ENCODE results near the gene SLC2A13.
A peak's percentile ranks its signal among the peaks of the same experiment; 100 is the strongest.
"Not testable (repeated sequence)": the region's sequence is repeated elsewhere in the genome, so short reads cannot be mapped to it uniquely, and the experiment has no call there.

Gene SLC2A13

GRCh38 chr12:39860695-39861094 is 245.2 kb downstream of the SLC2A13 start:
- no peak for DNase-seq

GRCh38 chr12:39853003-39853402 is 252.9 kb downstream of the SLC2A13 start:
- DNase-seq, result no peak

- no peak for DNase-seq
These were observed 253.5 kb downstream of the SLC2A13 start for GRCh38 chr12:39852346-39852745.

GRCh38 chr12:39848218-39848617 is 257.7 kb downstream of the SLC2A13 start:
- DNase-seq, result not testable (repeated sequence)

GRCh38 chr12:39846971-39847650 is 258.8 kb downstream of the SLC2A13 start:
- no peak for DNase-seq

GRCh38 chr12:39846304-39846703 is 259.6 kb downstream of the SLC2A13 start:
- no peak for DNase-seq

GRCh38 chr12:39840422-39840821 is 265.5 kb downstream of the SLC2A13 start:
- DNase-seq, result no peak

GRCh38 chr12:39839072-39839471 is 266.8 kb downstream of the SLC2A13 start:
- DNase-seq, result no peak

GRCh38 chr12:39835517-39836489 is 270.1 kb downstream of the SLC2A13 start:
- DNase-seq, result no peak

- no peak for DNase-seq
These were observed 274.1 kb downstream of the SLC2A13 start for GRCh38 chr12:39831587-39832315.

- no peak for DNase-seq
These were observed 274.9 kb downstream of the SLC2A13 start for GRCh38 chr12:39830852-39831520.

GRCh38 chr12:39830171-39830570 is 275.7 kb downstream of the SLC2A13 start:
- DNase-seq, result no peak

GRCh38 chr12:39824505-39825212 is 281.2 kb downstream of the SLC2A13 start:
- peak; percentile 71 for DNase-seq

- no peak for DNase-seq
These were observed 289.2 kb downstream of the SLC2A13 start for GRCh38 chr12:39816671-39817185.

- no peak for DNase-seq
These were observed 290.1 kb downstream of the SLC2A13 start for GRCh38 chr12:39815746-39816145.

- no peak for DNase-seq
These were observed 291.3 kb downstream of the SLC2A13 start for GRCh38 chr12:39814626-39815025.

GRCh38 chr12:39813776-39814175 is 292.1 kb downstream of the SLC2A13 start:
- no peak for DNase-seq

- DNase-seq, result not testable (repeated sequence)
These were observed 293.4 kb downstream of the SLC2A13 start for GRCh38 chr12:39812456-39812855.

GRCh38 chr12:39807043-39807442 is 298.8 kb downstream of the SLC2A13 start:
- peak; percentile 73 for DNase-seq

- no peak for DNase-seq
These were observed 300.2 kb downstream of the SLC2A13 start for GRCh38 chr12:39805651-39806050.

GRCh38 chr12:39804898-39805297 is 301.0 kb downstream of the SLC2A13 start:
- no peak for DNase-seq

- DNase-seq, result no peak
These were observed 301.4 kb downstream of the SLC2A13 start for GRCh38 chr12:39804479-39804878.

All from islet precursor cell (in vitro differentiated cells).